Fibroblast of pulmonary artery (primary cell): Measurements from ENCODE around the gene GPATCH1.
"Not testable (repeated sequence)": the region's sequence is repeated elsewhere in the genome, so short reads cannot be mapped to it uniquely, and the experiment has no call there.

Experiments used
- DNase-seq: peaks from one replicate; pipeline ENCODE4 v3.0.0-alpha.2; 2010; ENCODE audit warnings: low read depth
- H3K4me3 ChIP-seq: replicated peaks from 2 replicates; pipeline ENCODE4 v1.5.1; 2011; ENCODE audit warnings: low read depth, mild to moderate bottlenecking, control low read depth, low read length, moderate library complexity
- TF ChIP-seq, protein P1 (sequence below): IDR thresholded peaks from 2 replicates; pipeline ENCODE4 v1.5.1; 2011; ENCODE audit warnings: mild to moderate bottlenecking, control low read depth, low read length, inconsistent platforms; ENCODE audit errors: missing control alignments

GPATCH1 gene

DNA sequence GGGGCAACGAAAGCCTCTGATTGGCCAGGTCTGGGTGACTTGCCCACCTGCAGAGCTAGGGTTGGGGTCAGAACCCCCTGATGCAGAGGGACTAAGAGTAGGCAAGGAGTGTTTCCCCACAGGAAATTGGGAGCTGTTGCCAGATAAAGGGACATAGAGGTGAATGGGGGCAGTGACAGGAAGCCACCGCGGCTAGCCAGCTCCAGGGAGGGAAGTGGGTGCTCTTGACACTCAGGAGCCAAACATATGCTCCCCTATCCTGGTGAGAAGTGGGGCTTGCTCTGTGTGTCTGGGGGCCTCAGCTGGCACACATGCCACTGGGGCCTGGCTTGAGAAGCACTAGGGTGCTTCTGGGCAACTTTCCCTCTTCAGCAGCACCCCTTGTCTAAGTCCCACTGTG lies 76.9 kb downstream of the GPATCH1 start:
- H3K4me3 ChIP-seq, result no peak overlapping the region
- TF ChIP-seq, protein P1, sequence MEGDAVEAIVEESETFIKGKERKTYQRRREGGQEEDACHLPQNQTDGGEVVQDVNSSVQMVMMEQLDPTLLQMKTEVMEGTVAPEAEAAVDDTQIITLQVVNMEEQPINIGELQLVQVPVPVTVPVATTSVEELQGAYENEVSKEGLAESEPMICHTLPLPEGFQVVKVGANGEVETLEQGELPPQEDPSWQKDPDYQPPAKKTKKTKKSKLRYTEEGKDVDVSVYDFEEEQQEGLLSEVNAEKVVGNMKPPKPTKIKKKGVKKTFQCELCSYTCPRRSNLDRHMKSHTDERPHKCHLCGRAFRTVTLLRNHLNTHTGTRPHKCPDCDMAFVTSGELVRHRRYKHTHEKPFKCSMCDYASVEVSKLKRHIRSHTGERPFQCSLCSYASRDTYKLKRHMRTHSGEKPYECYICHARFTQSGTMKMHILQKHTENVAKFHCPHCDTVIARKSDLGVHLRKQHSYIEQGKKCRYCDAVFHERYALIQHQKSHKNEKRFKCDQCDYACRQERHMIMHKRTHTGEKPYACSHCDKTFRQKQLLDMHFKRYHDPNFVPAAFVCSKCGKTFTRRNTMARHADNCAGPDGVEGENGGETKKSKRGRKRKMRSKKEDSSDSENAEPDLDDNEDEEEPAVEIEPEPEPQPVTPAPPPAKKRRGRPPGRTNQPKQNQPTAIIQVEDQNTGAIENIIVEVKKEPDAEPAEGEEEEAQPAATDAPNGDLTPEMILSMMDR, result no peak
- no peak for DNase-seq

DNA sequence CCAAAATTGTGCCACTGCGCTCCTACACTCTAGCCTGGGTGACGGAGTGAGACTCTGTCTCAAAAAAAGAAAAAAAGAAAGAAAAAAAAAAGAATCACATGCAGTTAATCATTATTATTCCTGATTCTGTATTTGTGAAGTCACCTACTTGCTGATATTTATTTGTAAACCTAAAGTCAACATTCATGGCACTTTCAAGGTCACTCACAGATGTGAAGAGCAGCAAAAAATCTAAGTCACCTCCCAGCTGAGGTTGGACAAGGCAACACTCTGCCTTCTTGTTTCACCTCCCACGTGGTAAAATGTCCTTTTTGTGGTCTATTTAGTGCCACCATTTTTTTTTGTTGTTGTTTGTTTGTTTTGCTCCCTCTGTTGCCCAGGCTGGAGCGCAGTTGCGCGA lies 77.4 kb downstream of the GPATCH1 start:
- TF ChIP-seq, protein P1, result no peak
- DNase-seq, result no peak
- no peak overlapping the region for H3K4me3 ChIP-seq

DNA sequence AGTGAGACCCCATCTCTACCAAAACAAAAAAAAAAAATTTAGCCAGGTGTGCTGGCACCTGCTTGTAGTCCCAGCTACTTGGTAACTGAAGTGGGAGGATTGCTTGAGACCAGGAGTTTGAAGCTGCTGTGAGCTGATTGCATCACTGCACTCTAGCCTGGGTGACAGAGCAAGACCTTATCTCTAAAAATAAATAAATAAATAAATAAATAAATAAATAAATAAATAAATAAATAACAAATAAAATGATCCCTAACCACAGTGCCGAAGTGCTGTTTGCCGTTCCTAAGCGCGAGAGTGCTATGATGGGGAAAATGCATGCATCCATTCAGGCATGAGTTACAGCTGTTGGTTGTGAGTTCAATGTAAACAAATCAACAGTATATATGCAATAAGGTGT lies 78.2 kb downstream of the GPATCH1 start:
- no peak overlapping the region for H3K4me3 ChIP-seq
- no peak for DNase-seq
- TF ChIP-seq, protein P1, result no peak

DNA sequence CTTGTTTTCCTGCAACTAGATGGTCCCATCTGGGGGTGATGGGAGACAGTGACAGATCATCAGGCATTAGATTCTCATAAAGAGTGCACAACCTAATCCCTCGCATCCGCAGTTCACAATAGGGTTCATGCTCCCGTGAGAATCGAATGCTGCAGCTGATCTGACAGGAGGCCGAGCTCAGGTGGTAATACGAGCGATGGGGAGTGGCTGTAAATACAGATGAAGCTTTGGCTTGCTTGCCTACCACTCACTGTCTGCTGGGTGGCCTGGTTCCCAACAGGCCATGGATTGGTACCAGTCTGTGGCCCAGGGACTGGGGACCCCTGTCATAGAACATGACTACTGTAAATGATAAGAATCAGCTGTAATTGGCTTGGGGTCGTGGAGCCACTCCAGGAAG lies 78.9 kb downstream of the GPATCH1 start:
- H3K4me3 ChIP-seq, result no peak overlapping the region
- TF ChIP-seq, protein P1, result no peak
- no peak for DNase-seq

DNA sequence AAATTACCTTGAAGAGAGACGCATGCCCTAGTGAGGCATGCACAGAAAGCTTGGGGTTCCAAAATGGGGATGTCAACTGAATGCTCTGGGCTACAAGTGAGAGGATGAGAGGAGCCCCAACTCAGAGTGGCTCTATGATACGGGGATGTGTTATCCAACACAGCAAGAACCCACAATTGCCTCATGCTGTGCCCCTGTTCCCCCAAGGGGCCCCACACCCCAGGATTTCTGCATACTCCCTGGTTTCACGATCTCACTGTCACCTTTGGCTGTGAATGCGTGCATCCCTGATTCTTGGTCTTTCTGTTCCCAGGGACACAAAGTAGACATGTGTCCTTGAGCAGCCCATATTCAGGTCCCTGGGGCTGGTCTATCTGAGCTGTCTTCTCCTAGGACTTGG lies 80.2 kb downstream of the GPATCH1 start:
- TF ChIP-seq, protein P1, result no peak
- no peak overlapping the region for H3K4me3 ChIP-seq
- DNase-seq, result no peak

DNA sequence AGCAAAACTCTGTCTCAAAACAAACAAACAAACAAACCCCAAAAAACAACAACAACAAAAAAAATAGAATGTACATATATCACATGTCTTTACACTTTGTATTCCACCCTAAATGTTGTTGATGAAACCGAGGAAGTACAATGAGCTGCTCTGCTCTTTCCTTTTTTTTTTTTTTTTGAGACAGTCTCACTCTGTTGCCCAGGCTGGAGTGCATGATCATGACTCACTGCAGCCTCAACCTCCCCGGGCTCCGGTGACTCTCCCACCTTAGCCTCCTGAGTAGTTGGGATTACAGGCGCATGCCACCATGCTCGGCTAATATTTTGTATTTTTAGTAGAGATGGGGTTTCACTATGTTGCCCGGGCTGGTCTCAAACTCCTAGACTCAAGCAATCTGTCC lies 82.5 kb downstream of the GPATCH1 start:
- H3K4me3 ChIP-seq, result no peak overlapping the region
- TF ChIP-seq, protein P1, result no peak
- DNase-seq, result no peak

DNA sequence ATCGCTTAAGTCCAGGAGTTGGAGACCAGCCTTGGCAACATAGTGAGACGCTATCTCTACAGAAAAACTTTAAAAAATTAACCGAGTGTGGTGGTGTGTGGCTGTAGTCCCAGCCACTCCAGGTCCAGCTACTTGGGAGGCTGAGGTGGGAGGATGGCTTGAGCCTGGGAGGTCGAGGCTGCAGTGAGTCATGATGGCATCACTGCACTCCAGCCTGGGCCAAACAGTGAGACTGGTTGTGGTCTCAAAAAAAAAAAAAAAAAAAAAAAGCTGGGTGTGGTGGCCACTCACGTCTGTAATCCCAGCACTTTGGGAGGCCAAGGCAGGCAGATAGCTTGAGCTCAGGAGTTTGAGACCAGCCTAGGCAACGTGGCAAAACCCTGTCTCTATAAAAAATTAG lies 85.1 kb downstream of the GPATCH1 start:
- not testable (repeated sequence) for DNase-seq, H3K4me3 ChIP-seq

DNA sequence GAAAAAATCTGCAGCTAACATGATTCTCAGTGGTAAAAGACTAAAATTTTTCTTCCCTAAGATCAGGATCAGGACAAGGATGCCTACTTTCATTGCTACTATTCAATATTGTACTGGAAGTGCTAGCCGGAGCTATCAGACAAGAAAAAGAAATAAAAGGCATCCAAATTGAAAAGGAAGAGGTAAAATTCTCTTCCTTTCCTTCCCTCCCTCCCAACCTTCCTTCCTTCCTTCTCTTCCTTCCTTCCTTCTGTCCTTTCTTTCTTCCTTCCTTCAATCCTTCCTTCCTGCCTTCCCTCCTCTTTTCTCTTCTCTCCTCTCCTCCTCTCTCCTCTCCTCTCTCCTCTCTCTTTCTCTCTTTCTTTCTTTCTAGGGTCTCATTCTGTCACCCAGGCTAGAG lies 86.5 kb downstream of the GPATCH1 start:
- H3K4me3 ChIP-seq, result no peak overlapping the region
- TF ChIP-seq, protein P1, result no peak
- DNase-seq, result no peak
